CD8-positive, alpha-beta memory T cell (primary cell): Measurements from ENCODE around the gene TNFAIP8L3. TPM values are rescaled to one million over a fixed set of nuclear protein-coding genes. Genes with fewer than 3 reads are reported as not detected.

Source experiments
- CTCF ChIA-PET: fragments of 350-600 bp; sonication (Branson Sonifier 250); formaldehyde crosslinking; loops from one replicate; lab custom pipeline; 2021; ENCODE audit warnings: antibody characterized with exemption; lab: Charles Lee
- POLR2A ChIA-PET: fragments of 350-600 bp; sonication (Branson Sonifier 250); formaldehyde crosslinking; loops from one replicate; lab custom pipeline; 2021; ENCODE audit warnings: antibody characterized with exemption; lab: Charles Lee
- DNase-seq, 5 donors: peaks; one replicate each; pipeline versions ENCODE4 v3.0.0 to v3.0.0-alpha.2; 2020 to 2022; ENCODE audit warnings: mixed read lengths in 1 of 5
- H3K27ac ChIP-seq: one replicate; pipeline ENCODE4 v1.7.0; 2013; ENCODE audit warnings: low read depth, mild to moderate bottlenecking, low read length, moderate library complexity
- H3K27me3 ChIP-seq: 2 replicates; pipeline ENCODE4 v1.7.0; 2013; ENCODE audit warnings: low read length, mild to moderate bottlenecking; ENCODE audit not compliant: insufficient read depth, poor library complexity, severe bottlenecking
- H3K36me3 ChIP-seq: 2 replicates; pipeline ENCODE4 v1.7.0; 2013; ENCODE audit warnings: mild to moderate bottlenecking, low read length, moderate library complexity; ENCODE audit not compliant: insufficient read depth
- H3K4me1 ChIP-seq: 2 replicates; pipeline ENCODE4 v1.7.0; 2013; ENCODE audit warnings: mild to moderate bottlenecking, low read length, moderate library complexity; ENCODE audit not compliant: insufficient read depth
- H3K4me3 ChIP-seq: 2 replicates; pipeline ENCODE4 v1.7.0; 2013; ENCODE audit warnings: mild to moderate bottlenecking, low read length
- H3K9me3 ChIP-seq: 2 replicates; pipeline ENCODE4 v1.7.0; 2013; ENCODE audit warnings: mild to moderate bottlenecking, low read length
- H3K27ac Mint-ChIP-seq, 8 donors: one replicate each; pipeline ENCODE4 v1.8.0; 2020 to 2021; ENCODE audit warnings: mixed read lengths in 8 of 8, mild to moderate bottlenecking in 6 of 8, inconsistent platforms in 3 of 8, moderate library complexity in 3 of 8
- H3K27me3 Mint-ChIP-seq, 2 donors: one replicate each; pipeline ENCODE4 v1.8.0; 2020 to 2021; ENCODE audit warnings: mixed read lengths in 2 of 2, mild to moderate bottlenecking in 1 of 2, moderate library complexity in 1 of 2
- H3K36me3 Mint-ChIP-seq, 3 donors: one replicate each; pipeline ENCODE4 v1.8.0; 2020 to 2021; ENCODE audit warnings: mixed read lengths in 3 of 3, inconsistent platforms in 1 of 3, mild to moderate bottlenecking in 1 of 3
- H3K4me1 Mint-ChIP-seq, 3 donors: one replicate each; pipeline ENCODE4 v1.8.0; 2020 to 2021; ENCODE audit warnings: mixed read lengths in 3 of 3, inconsistent platforms in 1 of 3, mild to moderate bottlenecking in 1 of 3
- H3K4me3 Mint-ChIP-seq, 7 donors: one replicate each; pipeline ENCODE4 v1.8.0; 2020 to 2021; ENCODE audit warnings: mixed read lengths in 7 of 7, mild to moderate bottlenecking in 6 of 7, moderate library complexity in 4 of 7, inconsistent platforms in 2 of 7
- H3K9me3 Mint-ChIP-seq, 5 donors: one replicate each; pipeline ENCODE4 v1.8.0; 2020 to 2022; ENCODE audit warnings: mixed read lengths in 5 of 5, mild to moderate bottlenecking in 3 of 5, moderate library complexity in 2 of 5, inconsistent platforms in 1 of 5
- polyA plus RNA-seq: library from polyadenylated mRNA; unstranded; fragments of 300-500 nt; fragmentation: Illumina TruSeq; gene quantifications from one replicate; pipeline ENCODE4 v1.2.3, GENCODE V29; 2021
- total RNA-seq, 2 experiments: library from RNA; stranded (reverse); gene quantifications; one replicate each; pipeline ENCODE4 v1.2.3, GENCODE V29; 2021

Gene TNFAIP8L3
- total and polyA plus RNA-seq, 3 experiments from 2014 or later = 1.7 to 2.1 TPM; not detected in 1

DNA sequence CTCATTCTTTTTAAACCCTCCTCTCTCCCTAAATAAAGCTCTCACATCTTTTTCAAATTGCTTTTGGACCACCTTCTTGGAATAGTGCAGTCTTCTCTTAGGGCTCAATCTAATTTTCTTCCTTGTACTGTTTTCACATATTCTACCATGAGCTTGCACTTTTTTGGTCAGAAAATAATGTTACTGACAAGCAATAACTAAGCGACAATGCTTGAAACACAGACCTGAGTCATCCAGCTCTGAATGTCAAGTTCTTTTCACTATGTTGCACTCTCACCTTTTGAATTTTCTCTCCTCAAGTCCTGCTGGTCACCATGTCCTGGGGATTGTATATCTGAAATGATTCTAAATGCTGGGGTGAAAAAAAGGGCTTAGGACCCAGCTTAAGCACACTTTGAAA, 8.9 kb downstream of the TNFAIP8L3 start:
- no peaks in the 10 kb centered on the region for H3K4me1 ChIP-seq
- no peaks in the 10 kb centered on the region for H3K4me1 Mint-ChIP-seq
- peaks cover 15 to 28% of the 10 kb centered on the region in 2 donors for H3K27me3 Mint-ChIP-seq
- H3K4me3 Mint-ChIP-seq = no peak overlapping the region
- H3K36me3 Mint-ChIP-seq = peaks cover 0 to 3% (median 0%) of the 10 kb centered on the region in 3 donors
- no peak overlapping the region for H3K4me3 ChIP-seq
- POLR2A ChIA-PET = no interaction called here
- H3K9me3 Mint-ChIP-seq = no peaks in the 10 kb centered on the region
- H3K27me3 ChIP-seq = no peaks in the 10 kb centered on the region
- CTCF ChIA-PET = no interaction called here
- no peak for DNase-seq
- no peak overlapping the region for H3K27ac Mint-ChIP-seq
- H3K36me3 ChIP-seq = no peaks in the 10 kb centered on the region
- no peaks in the 10 kb centered on the region for H3K9me3 ChIP-seq
- H3K27ac ChIP-seq = no peak overlapping the region

DNA sequence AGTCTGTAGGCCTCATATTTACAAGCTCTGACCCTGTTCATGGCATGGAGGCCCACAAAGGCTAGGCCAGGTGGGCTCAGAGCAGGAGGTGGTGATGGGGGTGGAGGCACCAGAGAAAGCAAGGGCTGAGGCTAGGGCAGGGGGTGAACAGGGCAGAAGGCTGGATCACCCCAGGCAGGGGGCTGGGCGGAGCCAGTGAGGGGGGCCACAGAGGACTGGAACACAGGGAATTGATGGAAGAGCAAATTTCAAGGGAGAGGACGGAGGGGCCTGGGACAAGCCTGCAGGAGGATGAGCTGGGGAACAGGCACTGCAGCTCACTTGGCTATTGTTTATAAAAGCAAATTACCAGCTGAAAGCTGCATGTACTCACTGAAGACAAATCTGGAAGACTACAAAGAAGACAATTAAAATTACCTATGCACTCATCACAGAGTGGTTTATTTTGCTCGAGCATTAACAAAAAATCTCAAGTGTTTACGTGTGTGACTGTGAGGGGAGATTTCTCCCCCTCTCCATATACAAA, 11.0 kb downstream of the TNFAIP8L3 start:
- POLR2A ChIA-PET = no interaction called here
- H3K9me3 Mint-ChIP-seq = peaks cover 0 to 1% (median 0%) of the 10 kb centered on the region in 5 donors
- no peaks in the 10 kb centered on the region for H3K36me3 ChIP-seq
- no peaks in the 10 kb centered on the region for H3K9me3 ChIP-seq
- CTCF ChIA-PET = no interaction called here
- H3K4me3 ChIP-seq = no peak overlapping the region
- H3K4me3 Mint-ChIP-seq = no peak overlapping the region
- no peaks in the 10 kb centered on the region for H3K36me3 Mint-ChIP-seq
- peaks cover 5 to 12% of the 10 kb centered on the region in 2 donors for H3K27me3 Mint-ChIP-seq
- H3K4me1 ChIP-seq = no peaks in the 10 kb centered on the region
- H3K27ac ChIP-seq = no peak overlapping the region
- H3K27ac Mint-ChIP-seq = no peak overlapping the region
- DNase-seq = no peak
- H3K27me3 ChIP-seq = no peaks in the 10 kb centered on the region
- H3K4me1 Mint-ChIP-seq = no peaks in the 10 kb centered on the region

DNA sequence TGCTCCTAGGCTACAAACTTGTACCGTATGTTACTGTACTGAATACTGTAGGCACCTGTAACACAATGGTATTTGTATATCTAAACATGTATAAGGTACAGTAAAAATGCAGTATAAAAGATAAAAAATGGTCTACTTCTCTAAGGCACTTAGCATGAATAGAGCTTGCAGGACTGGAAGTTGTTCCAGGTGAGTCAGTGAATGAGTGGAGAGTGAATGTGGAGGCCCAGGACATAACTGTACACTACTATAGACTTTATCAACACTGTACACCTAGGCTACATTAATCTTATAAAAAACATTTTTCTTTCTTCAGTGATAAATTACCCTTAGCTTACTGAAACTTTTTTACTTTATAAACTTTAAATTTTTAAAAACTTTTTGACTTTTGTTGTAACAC, 12.5 kb downstream of the TNFAIP8L3 start:
- CTCF ChIA-PET = no interaction called here
- DNase-seq = no peak
- Histone ChIP-seq H3K27me3 (no peaks in the 10 kb centered on the region), H3K4me1 (no peaks in the 10 kb centered on the region), H3K27ac (no peak overlapping the region), H3K4me3 (no peak overlapping the region), H3K36me3 (no peaks in the 10 kb centered on the region), H3K9me3 (no peaks in the 10 kb centered on the region)
- POLR2A ChIA-PET = no interaction called here
- no peak overlapping the region for H3K4me3 Mint-ChIP-seq
- H3K9me3 Mint-ChIP-seq = peaks cover 0 to 1% (median 0%) of the 10 kb centered on the region in 5 donors
- no peak overlapping the region for H3K27ac Mint-ChIP-seq
- no peaks in the 10 kb centered on the region for H3K36me3 Mint-ChIP-seq
- H3K27me3 Mint-ChIP-seq = peaks cover 4 to 13% of the 10 kb centered on the region in 2 donors
- H3K4me1 Mint-ChIP-seq = peaks cover 0 to 8% (median 0%) of the 10 kb centered on the region in 3 donors

DNA sequence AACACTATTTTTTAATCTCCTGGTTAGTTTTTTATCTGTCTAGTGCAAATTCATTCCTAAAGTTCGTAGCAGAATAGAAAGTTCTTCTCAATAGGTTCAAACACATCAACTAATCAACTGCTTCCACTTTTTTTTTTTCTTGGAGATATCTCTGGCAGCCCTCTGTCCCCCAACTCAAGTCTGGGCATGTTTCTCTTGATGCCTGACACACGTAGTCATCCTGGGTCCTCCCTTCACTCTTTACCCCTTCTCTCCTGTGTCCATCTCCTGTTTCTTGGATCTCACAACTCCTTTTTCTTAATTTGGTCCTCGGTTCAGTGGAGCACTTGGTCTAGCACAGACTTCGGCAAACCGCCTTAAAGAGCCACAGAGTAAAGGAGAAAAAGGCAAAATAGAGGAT, 14.4 kb downstream of the TNFAIP8L3 start:
- no peaks in the 10 kb centered on the region for H3K27me3 ChIP-seq
- H3K36me3 ChIP-seq = no peaks in the 10 kb centered on the region
- peaks cover 4% of the 10 kb centered on the region for H3K4me1 ChIP-seq
- peaks cover 0 to 20% (median 1%) of the 10 kb centered on the region in 3 donors for H3K4me1 Mint-ChIP-seq
- no peak overlapping the region for H3K27ac Mint-ChIP-seq
- peaks cover 0 to 1% (median 0%) of the 10 kb centered on the region in 5 donors for H3K9me3 Mint-ChIP-seq
- no peaks in the 10 kb centered on the region for H3K9me3 ChIP-seq
- peaks cover 7 to 21% of the 10 kb centered on the region in 2 donors for H3K27me3 Mint-ChIP-seq
- no peak overlapping the region for H3K4me3 Mint-ChIP-seq
- DNase-seq = no peak
- H3K4me3 ChIP-seq = no peak overlapping the region
- H3K36me3 Mint-ChIP-seq = no peaks in the 10 kb centered on the region
- H3K27ac ChIP-seq = no peak overlapping the region
- CTCF ChIA-PET = interaction anchor here (1.0 kb wide), 1 partner anchor 8 kb away, joined by 3 read pairs; no protein-coding TSS in a partner anchor
- POLR2A ChIA-PET = no interaction called here

DNA sequence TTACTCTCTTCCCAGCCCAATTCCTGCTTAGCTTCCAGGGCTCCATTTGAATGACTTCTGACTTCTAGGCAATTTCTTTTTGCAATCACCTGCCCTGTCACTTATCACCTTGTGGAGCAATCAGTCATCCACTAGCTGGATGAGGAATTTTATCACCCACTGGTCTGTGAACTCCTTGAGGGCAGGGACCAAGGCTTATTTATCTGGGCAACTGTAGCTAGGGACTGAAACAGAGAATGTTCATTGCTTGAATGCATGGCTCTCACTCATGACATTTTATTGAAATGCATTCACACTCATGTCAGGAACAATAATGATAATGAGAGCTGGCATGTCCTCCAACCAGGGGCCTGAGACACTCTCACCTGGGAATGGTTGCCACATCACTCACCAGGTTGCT, 15.5 kb downstream of the TNFAIP8L3 start:
- no peaks in the 10 kb centered on the region for H3K9me3 ChIP-seq
- H3K27me3 Mint-ChIP-seq = peaks cover 7 to 25% of the 10 kb centered on the region in 2 donors
- peaks cover 0 to 20% (median 1%) of the 10 kb centered on the region in 3 donors for H3K4me1 Mint-ChIP-seq
- CTCF ChIA-PET = interaction anchor here (1.0 kb wide), 1 partner anchor 9 kb away, joined by 3 read pairs; no protein-coding TSS in a partner anchor
- no peak overlapping the region for H3K27ac ChIP-seq
- peaks cover 0 to 1% (median 0%) of the 10 kb centered on the region in 5 donors for H3K9me3 Mint-ChIP-seq
- H3K4me3 Mint-ChIP-seq = no peak overlapping the region
- H3K27me3 ChIP-seq = no peaks in the 10 kb centered on the region
- H3K4me3 ChIP-seq = no peak overlapping the region
- no peak overlapping the region for H3K27ac Mint-ChIP-seq
- no peaks in the 10 kb centered on the region for H3K36me3 ChIP-seq
- no peaks in the 10 kb centered on the region for H3K36me3 Mint-ChIP-seq
- POLR2A ChIA-PET = interaction anchor here (0.6 kb wide), 1 partner anchor 615 kb away, joined by 6 read pairs; no protein-coding TSS in a partner anchor
- peaks cover 4% of the 10 kb centered on the region for H3K4me1 ChIP-seq
- no peak for DNase-seq

DNA sequence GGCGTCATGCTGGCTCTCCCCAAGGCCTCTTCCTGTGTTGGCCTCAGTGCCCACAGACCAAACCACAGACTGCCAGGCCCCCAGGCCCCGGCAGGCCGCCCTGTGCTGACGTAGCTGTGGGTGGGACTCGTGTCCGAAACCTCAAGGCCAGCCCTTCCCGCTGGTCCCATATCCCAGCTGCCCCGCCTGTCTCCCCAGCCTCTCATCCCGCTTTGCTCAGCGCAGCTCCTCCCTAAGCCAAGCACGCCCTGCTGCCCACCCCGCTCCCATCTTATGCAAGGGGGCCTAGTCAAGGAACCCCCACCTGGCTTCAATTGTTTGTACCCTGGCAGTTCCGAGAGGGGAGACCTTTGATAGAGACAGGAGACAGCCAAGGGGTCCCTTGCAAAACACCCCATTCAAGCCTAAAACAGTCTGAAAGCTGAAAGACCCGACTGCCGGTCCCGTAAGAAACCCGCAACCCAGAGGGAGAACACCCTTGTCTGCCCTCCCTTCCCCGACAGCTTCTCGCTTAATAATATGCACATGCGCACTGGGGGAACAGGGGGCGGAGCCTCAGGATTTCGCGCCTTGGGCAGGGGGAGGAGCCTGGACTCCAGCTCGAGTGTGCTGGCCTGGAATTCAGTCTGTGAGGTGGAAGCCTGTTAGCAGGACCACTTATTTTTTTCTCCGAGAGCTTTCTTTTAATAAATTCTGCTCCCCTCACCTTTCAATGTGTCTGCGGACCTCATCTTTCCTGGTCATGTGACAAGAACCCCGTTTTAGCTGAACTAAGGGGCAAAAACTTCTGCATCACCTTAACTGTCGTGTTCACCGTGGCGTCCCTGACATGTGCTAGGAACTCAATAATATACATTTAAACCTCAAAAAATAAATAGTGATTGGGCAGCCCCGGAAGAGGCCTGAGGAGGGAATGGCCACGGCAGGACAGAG, 17.2 kb downstream of the TNFAIP8L3 start:
- Histone ChIP-seq H3K4me1 (peaks cover 4% of the 10 kb centered on the region), H3K27ac (no peak overlapping the region), H3K9me3 (no peaks in the 10 kb centered on the region), H3K4me3 (no peak overlapping the region), H3K27me3 (no peaks in the 10 kb centered on the region), H3K36me3 (no peaks in the 10 kb centered on the region)
- no peaks in the 10 kb centered on the region for H3K36me3 Mint-ChIP-seq
- H3K27me3 Mint-ChIP-seq = peaks cover 10 to 25% of the 10 kb centered on the region in 2 donors
- POLR2A ChIA-PET = no interaction called here
- H3K9me3 Mint-ChIP-seq = peaks cover 0 to 1% (median 0%) of the 10 kb centered on the region in 5 donors
- peak overlapping the region in 6 of 7 donors; percentile 16 to 74 (median 34) for H3K4me3 Mint-ChIP-seq
- peak in 4 of 5 donors; percentile 13 to 69 (median 34) for DNase-seq
- H3K27ac Mint-ChIP-seq = peak overlapping the region in 3 of 8 donors; percentile 12 to 86 (median 30)
- CTCF ChIA-PET = no interaction called here
- H3K4me1 Mint-ChIP-seq = peaks cover 0 to 20% (median 1%) of the 10 kb centered on the region in 3 donors

DNA sequence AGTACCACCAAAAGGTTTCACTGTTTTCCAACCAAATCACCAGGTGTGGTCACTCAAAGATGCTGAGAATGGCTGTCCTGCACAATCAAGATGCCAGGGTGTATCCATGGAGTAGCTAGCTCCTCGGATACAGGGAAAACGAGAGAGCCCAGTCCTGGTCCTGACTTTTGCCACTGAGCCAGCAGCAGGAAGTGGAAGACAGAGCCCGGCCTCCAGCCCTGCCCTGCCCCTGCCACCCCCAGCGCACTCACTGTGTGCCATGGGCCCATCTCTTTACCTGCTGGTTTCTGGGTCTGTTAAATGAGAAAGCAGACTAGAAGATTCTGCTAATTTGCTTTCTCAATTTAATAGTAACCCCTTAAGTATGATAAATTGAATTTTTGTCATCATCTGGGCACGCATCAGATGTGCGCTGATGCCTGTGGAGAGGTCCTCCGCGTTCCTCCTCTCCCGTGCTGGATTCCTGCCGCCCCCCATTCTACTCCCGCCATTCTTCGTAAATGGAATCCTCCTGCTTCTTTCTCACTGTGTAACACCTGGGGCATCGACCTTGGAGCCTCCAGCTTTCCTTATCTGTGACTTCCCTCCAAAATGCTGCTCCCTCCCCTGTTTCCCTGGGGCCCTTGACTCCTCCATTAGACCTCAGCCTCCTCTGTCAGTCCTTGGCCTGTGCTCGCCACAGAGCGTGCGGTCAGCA, 18.0 kb downstream of the TNFAIP8L3 start:
- H3K27me3 Mint-ChIP-seq = peaks cover 7 to 24% of the 10 kb centered on the region in 2 donors
- H3K9me3 Mint-ChIP-seq = peaks cover 0 to 1% (median 0%) of the 10 kb centered on the region in 5 donors
- H3K27me3 ChIP-seq = no peaks in the 10 kb centered on the region
- no peaks in the 10 kb centered on the region for H3K9me3 ChIP-seq
- peak overlapping the region in 1 of 8 donors; percentile 86 for H3K27ac Mint-ChIP-seq
- H3K4me1 ChIP-seq = peaks cover 4% of the 10 kb centered on the region
- ChIA-PET CTCF (no interaction called here), POLR2A (no interaction called here)
- peaks cover 0 to 22% (median 2%) of the 10 kb centered on the region in 3 donors for H3K4me1 Mint-ChIP-seq
- H3K36me3 ChIP-seq = no peaks in the 10 kb centered on the region
- H3K27ac ChIP-seq = no peak overlapping the region
- H3K36me3 Mint-ChIP-seq = no peaks in the 10 kb centered on the region
- peak overlapping the region in 5 of 7 donors; percentile 24 to 74 (median 32) for H3K4me3 Mint-ChIP-seq
- H3K4me3 ChIP-seq = no peak overlapping the region
- no peak for DNase-seq
